Panc1 (cell line): ENCODE measurements around the gene CEP85L.

Source experiments
- SIN3A ChIP-seq: IDR thresholded peaks from 2 replicates; pipeline ENCODE4 v1.6.1; 2012; ENCODE audit warnings: low read depth, mild to moderate bottlenecking, low read length, moderate library complexity, borderline replicate concordance; ENCODE audit not compliant: insufficient read depth
- TCF7L2 ChIP-seq: IDR thresholded peaks from 2 replicates; pipeline ENCODE4 v1.6.1; 2011; ENCODE audit warnings: mild to moderate bottlenecking, low read depth, low read length, inconsistent platforms
- TF ChIP-seq, protein P1 (sequence below): fragments of 450-650 bp; IDR thresholded peaks from 2 replicates; pipeline ENCODE4 v1.5.1; 2017; ENCODE audit warnings: mild to moderate bottlenecking
- TF ChIP-seq, protein P2 (sequence below), 2 experiments: IDR thresholded peaks; 2 replicates each; pipeline ENCODE4 v1.6.1; 2011 to 2012; ENCODE audit warnings: low read depth in 2 of 2, control low read depth in 1 of 2, low read length in 1 of 2, mild to moderate bottlenecking in 1 of 2, moderate library complexity in 1 of 2; ENCODE audit not compliant: insufficient read depth in 1 of 2

DNA sequence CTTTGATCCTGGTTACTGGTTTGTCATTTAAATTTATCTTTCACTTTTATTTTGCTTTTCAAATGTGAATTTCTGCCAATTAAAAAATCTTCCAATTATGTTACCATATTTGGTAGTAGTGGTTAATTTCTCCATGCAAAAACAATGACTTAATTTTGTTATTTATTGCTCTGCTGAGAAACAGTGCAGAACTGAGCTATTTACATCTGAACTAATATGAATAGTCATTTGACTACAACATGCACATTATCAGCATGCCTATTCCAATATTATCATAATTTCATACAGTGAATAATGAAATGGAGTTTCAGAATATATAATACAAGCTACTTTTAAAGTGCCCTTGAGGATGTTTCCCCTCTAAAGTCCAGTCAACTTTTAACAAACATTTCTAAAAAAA is 102.8 kb downstream of the CEP85L start:
- TF ChIP-seq, protein P1, sequence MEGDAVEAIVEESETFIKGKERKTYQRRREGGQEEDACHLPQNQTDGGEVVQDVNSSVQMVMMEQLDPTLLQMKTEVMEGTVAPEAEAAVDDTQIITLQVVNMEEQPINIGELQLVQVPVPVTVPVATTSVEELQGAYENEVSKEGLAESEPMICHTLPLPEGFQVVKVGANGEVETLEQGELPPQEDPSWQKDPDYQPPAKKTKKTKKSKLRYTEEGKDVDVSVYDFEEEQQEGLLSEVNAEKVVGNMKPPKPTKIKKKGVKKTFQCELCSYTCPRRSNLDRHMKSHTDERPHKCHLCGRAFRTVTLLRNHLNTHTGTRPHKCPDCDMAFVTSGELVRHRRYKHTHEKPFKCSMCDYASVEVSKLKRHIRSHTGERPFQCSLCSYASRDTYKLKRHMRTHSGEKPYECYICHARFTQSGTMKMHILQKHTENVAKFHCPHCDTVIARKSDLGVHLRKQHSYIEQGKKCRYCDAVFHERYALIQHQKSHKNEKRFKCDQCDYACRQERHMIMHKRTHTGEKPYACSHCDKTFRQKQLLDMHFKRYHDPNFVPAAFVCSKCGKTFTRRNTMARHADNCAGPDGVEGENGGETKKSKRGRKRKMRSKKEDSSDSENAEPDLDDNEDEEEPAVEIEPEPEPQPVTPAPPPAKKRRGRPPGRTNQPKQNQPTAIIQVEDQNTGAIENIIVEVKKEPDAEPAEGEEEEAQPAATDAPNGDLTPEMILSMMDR = no peak
- TF ChIP-seq TCF7L2 (no peak), SIN3A (no peak)
- TF ChIP-seq, protein P2, sequence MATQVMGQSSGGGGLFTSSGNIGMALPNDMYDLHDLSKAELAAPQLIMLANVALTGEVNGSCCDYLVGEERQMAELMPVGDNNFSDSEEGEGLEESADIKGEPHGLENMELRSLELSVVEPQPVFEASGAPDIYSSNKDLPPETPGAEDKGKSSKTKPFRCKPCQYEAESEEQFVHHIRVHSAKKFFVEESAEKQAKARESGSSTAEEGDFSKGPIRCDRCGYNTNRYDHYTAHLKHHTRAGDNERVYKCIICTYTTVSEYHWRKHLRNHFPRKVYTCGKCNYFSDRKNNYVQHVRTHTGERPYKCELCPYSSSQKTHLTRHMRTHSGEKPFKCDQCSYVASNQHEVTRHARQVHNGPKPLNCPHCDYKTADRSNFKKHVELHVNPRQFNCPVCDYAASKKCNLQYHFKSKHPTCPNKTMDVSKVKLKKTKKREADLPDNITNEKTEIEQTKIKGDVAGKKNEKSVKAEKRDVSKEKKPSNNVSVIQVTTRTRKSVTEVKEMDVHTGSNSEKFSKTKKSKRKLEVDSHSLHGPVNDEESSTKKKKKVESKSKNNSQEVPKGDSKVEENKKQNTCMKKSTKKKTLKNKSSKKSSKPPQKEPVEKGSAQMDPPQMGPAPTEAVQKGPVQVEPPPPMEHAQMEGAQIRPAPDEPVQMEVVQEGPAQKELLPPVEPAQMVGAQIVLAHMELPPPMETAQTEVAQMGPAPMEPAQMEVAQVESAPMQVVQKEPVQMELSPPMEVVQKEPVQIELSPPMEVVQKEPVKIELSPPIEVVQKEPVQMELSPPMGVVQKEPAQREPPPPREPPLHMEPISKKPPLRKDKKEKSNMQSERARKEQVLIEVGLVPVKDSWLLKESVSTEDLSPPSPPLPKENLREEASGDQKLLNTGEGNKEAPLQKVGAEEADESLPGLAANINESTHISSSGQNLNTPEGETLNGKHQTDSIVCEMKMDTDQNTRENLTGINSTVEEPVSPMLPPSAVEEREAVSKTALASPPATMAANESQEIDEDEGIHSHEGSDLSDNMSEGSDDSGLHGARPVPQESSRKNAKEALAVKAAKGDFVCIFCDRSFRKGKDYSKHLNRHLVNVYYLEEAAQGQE (IDR thresholded peaks at IDR 0.05; ENCODE audit: insufficient read depth in 1 of 2, low read depth in 2 of 2, low read length in 1 of 2) = no peak
